ENCODE results near the gene KCNE1. TPM values are rescaled to one million over a fixed set of nuclear protein-coding genes. Genes with fewer than 3 reads are reported as not detected.
A peak's percentile ranks its signal among the peaks of the same experiment; 100 is the strongest.

Gene KCNE1
- total and polyA plus RNA-seq, 2 of the 13 experiments (the other 11 are each of a cell fraction or from before 2014, with no cell fraction given), result 0.35 TPM; not detected in 1

GRCh38 chr21:34521561-34521960 is 9.6 kb upstream of the KCNE1 start (continued):
- TF ChIP-seq, protein P1, sequence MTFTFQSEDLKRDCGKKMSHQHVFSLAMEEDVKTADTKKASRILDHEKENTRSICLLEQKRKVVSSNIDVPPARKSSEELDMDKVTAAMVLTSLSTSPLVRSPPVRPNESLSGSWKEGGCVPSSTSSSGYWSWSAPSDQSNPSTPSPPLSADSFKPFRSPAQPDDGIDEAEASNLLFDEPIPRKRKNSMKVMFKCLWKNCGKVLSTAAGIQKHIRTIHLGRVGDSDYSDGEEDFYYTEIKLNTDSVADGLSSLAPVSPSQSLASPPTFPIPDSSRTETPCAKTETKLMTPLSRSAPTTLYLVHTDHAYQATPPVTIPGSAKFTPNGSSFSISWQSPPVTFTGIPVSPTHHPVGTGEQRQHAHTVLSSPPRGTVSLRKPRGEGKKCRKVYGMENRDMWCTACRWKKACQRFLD (CRISPR knock-in tag; IDR thresholded peaks at IDR 0.05; ENCODE audit: borderline replicate concordance), result 0 out of 2 replicates have a peak, but pooled peaks have one; percentile 39
- peak; percentile 37; the same call in 1 of the 2 replicates for TF ChIP-seq HNF4G (IDR thresholded peaks at IDR 0.05; ENCODE audit: borderline replicate concordance, low read depth, low read length)
- TF ChIP-seq HNF4G (CRISPR knock-in tag; IDR thresholded peaks at IDR 0.05; ENCODE audit: borderline replicate concordance, low read depth), result no peak

DNA sequence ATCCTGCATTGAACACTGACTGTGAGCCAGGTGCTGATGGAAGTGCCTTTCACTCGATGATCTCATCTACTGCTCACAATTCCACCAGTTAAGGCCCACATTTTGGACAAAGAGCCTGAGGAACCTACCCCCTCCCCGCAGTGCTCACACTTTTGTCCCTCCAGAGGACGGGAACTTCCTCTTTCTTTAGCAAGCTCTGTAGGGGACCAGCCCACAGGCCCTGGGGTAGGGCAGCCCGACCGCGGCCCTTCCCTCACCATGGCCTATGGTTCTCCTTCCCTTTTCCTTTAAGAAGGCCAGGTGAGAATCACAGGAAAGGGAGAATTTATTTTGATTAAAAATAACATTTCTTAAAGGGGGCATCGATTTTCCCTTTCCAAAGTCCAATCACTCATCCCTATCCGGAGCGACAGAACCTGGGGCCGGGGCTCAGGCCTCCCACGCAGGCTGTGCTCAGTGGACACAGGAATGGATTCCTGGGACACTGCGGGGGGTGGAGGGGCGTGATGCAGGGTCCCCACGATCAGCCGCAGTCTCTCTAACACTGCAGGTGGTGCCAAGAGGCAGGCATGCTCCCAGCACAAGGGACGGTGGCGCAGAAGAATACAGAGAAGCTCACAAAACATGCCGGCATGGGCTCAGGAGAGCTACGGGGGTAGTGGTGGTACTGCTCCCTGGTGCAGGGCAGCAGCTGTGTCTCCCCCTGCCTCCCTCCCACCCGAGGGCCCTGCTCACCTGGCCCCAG is 8.9 kb upstream of the KCNE1 start:
- H2AFZ ChIP-seq (ENCODE audit: low read length), result no peak overlapping the region
- FAIRE-seq, result no peak
- DNase-seq (ENCODE audit: low spot score), result no peak
- 97% methylated on average over 17 of the region's 20 CpGs for WGBS (ENCODE audit: low lambda C conversion rate)
- H4K20me1 ChIP-seq (ENCODE audit: insufficient read depth, low read length), result peaks cover 5% of the 10 kb centered on the region; the same call in 1 of the 2 replicates
- in situ Hi-C loops (cut with HindIII; ENCODE audit: extremely low pct_ligation_motif_present, low pct_unique_long_range_greater_than_20kb) (no loop called here), intact Hi-C loops (cut with micrococcal nuclease; ENCODE audit: unreplicated experiment) (loop anchor here (5.0 kb wide), 1 partner anchor 81 kb away; no protein-coding TSS in a partner anchor)
- H3K79me2 ChIP-seq (ENCODE audit: insufficient read depth, low read length), result peaks cover 12% of the 10 kb centered on the region
- H3K4me1 ChIP-seq (ENCODE audit: insufficient read depth, low read length), result peaks cover 57% of the 10 kb centered on the region
- TF ChIP-seq ZKSCAN5 (CRISPR knock-in tag; IDR thresholded peaks at IDR 0.05) (no peak), ZNF552 (CRISPR knock-in tag; IDR thresholded peaks at IDR 0.05; ENCODE audit: borderline replicate concordance) (0 out of 2 replicates have a peak, but pooled peaks have one; percentile 28), FOXO4 (CRISPR knock-in tag; conservative IDR thresholded peaks at IDR 0.05) (0 out of 2 replicates have a peak, but pooled peaks have one; percentile 55), SIX4 (CRISPR knock-in tag; IDR thresholded peaks at IDR 0.05) (no peak), ZNF839 (CRISPR knock-in tag; IDR thresholded peaks at IDR 0.05; ENCODE audit: borderline replicate concordance) (no peak), HHEX (CRISPR knock-in tag; IDR thresholded peaks at IDR 0.05) (no peak), FOSL1 (CRISPR knock-in tag; IDR thresholded peaks at IDR 0.05; ENCODE audit: borderline replicate concordance) (no peak), MED1 (CRISPR knock-in tag; IDR thresholded peaks at IDR 0.05) (no peak), HOXA5 (CRISPR knock-in tag; IDR thresholded peaks at IDR 0.05) (no peak), LRRFIP1 (CRISPR knock-in tag; conservative IDR thresholded peaks at IDR 0.05) (no peak)
- TF ChIP-seq, protein P2, sequence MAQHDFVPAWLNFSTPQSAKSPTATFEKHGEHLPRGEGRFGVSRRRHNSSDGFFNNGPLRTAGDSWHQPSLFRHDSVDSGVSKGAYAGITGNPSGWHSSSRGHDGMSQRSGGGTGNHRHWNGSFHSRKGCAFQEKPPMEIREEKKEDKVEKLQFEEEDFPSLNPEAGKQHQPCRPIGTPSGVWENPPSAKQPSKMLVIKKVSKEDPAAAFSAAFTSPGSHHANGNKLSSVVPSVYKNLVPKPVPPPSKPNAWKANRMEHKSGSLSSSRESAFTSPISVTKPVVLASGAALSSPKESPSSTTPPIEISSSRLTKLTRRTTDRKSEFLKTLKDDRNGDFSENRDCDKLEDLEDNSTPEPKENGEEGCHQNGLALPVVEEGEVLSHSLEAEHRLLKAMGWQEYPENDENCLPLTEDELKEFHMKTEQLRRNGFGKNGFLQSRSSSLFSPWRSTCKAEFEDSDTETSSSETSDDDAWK (CRISPR knock-in tag; IDR thresholded peaks at IDR 0.05), result no peak
- ATAC-seq, result no peak
- peaks cover 9 to 41% of the 10 kb centered on the region in 2 experiments for H3K36me3 ChIP-seq (replicated peaks in 1 of 2; ENCODE audit: control insufficient read depth in 1 of 2, insufficient read depth in 2 of 2, low read length in 2 of 2)
- no peaks in the 10 kb centered on the region for H3K9me3 ChIP-seq (ENCODE audit: low read length)
- POLR2A ChIA-PET, result interaction anchor here (2.9 to 6.7 kb wide), 2 partner anchors 12 to 22 kb away, joined by 30 to 120 read pairs; no protein-coding TSS in a partner anchor
- CTCF ChIA-PET (ENCODE audit: low intra/inter-chr PET ratio, low total read pairs), result no interaction called here
- H3K27me3 ChIP-seq (ENCODE audit: control insufficient read depth in 1 of 2, insufficient read depth in 2 of 2, low read length in 2 of 2), result no peaks in the 10 kb centered on the region
- H3K4me2 ChIP-seq (ENCODE audit: low read depth, low read length), result no peak overlapping the region; the same call in 1 of the 2 replicates
- peak overlapping the region; percentile 85 for H3K27ac ChIP-seq (ENCODE audit: extremely low read length, insufficient read depth, low read length)
- H3K4me3 ChIP-seq (replicated peaks in 1 of 3; ENCODE audit: insufficient read depth in 1 of 3, low read depth in 2 of 3, low read length in 3 of 3), result 0 out of 6 replicates have a peak overlapping the region, but pooled peaks of 1 of the 3 experiments have one; percentile 57
- BruUV-seq (replicated peaks), result no TSS peak
- H3K9ac ChIP-seq (ENCODE audit: insufficient read depth, low read depth, low read length), result no peak overlapping the region
